ENCODE measurements around the gene PARD3.

PARD3 gene

GRCh38 chr10:34206935-34207268 is 608.2 kb downstream of the PARD3 start:
- DNase-seq (ENCODE audit: low read depth in 2 of 2) = no peak
- TF ChIP-seq, protein P1, sequence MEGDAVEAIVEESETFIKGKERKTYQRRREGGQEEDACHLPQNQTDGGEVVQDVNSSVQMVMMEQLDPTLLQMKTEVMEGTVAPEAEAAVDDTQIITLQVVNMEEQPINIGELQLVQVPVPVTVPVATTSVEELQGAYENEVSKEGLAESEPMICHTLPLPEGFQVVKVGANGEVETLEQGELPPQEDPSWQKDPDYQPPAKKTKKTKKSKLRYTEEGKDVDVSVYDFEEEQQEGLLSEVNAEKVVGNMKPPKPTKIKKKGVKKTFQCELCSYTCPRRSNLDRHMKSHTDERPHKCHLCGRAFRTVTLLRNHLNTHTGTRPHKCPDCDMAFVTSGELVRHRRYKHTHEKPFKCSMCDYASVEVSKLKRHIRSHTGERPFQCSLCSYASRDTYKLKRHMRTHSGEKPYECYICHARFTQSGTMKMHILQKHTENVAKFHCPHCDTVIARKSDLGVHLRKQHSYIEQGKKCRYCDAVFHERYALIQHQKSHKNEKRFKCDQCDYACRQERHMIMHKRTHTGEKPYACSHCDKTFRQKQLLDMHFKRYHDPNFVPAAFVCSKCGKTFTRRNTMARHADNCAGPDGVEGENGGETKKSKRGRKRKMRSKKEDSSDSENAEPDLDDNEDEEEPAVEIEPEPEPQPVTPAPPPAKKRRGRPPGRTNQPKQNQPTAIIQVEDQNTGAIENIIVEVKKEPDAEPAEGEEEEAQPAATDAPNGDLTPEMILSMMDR (IDR thresholded peaks at IDR 0.05; ENCODE audit: low read depth, low read length) = no peak

GRCh38 chr10:34206078-34206934 is 608.8 kb downstream of the PARD3 start:
- no peak for DNase-seq (ENCODE audit: low read depth in 2 of 2)
- TF ChIP-seq, protein P1 (IDR thresholded peaks at IDR 0.05; ENCODE audit: low read depth, low read length) = no peak
- H3K4me3 ChIP-seq (replicated peaks in 1 of 2; ENCODE audit: low read depth in 2 of 2, low read length in 2 of 2) = no peak overlapping the region

More at GRCh38 chr10:34206935-34207268, 608.2 kb downstream of the PARD3 start:
- no peak overlapping the region for H3K4me3 ChIP-seq (replicated peaks in 1 of 2; ENCODE audit: low read depth in 2 of 2, low read length in 2 of 2)

- no peak for DNase-seq (ENCODE audit: low read depth in 2 of 2)
- H3K4me3 ChIP-seq (replicated peaks in 1 of 2; ENCODE audit: low read depth in 2 of 2, low read length in 2 of 2) = no peak overlapping the region
- TF ChIP-seq, protein P1 (IDR thresholded peaks at IDR 0.05; ENCODE audit: low read depth, low read length) = no peak
Measured at GRCh38 chr10:34205452-34205851, 609.6 kb downstream of the PARD3 start.

DNA sequence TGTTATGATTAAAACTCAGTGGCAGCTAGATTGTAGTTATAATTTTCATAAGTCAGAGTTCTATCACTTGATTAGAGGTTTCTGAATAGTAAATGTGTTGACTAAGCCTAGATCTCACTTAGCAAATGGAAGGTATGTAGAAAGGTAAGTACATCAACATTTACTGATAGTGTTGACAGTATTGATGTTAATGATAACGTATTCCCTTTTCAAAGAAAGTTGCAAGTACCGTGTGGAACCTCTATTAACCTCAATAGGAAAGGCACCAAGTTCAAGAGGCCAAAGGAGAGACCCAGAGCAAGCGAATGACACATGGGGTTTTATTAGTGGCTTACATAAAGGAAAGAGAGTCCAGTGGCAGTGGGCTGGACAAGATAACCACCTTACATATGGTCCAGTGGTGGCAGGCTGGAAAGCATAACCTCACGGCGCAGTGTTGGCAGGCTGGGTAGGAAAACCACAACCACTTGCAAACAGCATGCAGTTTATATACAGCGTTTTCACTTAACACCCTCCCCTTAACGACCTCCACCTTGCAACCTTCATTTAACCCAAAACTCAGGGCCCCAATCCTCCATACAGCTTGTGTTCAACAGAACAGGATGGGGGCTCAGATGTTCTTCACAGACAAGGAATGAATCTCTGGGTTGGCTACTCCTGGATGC is 611.0 kb downstream of the PARD3 start:
- no peak for DNase-seq (ENCODE audit: low read depth in 2 of 2)
- TF ChIP-seq, protein P1 (IDR thresholded peaks at IDR 0.05; ENCODE audit: low read depth, low read length) = no peak
- H3K4me3 ChIP-seq (replicated peaks in 1 of 2; ENCODE audit: low read depth in 2 of 2, low read length in 2 of 2) = no peak overlapping the region

DNA sequence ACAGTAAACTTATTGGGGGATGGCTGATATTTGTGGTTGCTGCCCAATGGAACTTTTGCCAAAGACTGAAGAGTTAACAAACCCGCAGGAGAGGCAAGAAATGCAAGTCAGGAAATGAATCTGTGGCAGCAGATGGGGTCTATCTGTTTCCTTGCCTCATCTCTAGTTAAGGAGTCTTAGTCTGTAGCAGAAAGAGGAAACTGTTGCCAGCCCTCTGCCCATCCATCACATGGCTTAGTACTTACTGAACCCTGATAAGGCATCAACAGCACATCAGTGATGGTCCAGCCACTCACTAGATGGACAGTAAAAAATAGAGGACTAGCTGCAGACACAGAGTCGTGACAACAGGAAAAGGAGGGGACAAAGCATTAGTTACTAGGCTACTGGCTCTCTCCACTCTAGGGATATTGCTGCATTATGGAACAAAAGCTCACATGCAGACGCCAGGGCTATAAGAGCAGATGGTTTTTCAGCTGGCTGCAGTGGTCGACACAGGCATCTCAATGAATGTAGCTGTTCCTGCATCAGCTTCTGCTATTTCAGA is 614.7 kb downstream of the PARD3 start:
- TF ChIP-seq, protein P1 (IDR thresholded peaks at IDR 0.05; ENCODE audit: low read depth, low read length) = no peak
- no peak overlapping the region for H3K4me3 ChIP-seq (replicated peaks in 1 of 2; ENCODE audit: low read depth in 2 of 2, low read length in 2 of 2)
- DNase-seq (ENCODE audit: low read depth in 2 of 2) = peak in 1 of 2 donors; percentile 68

GRCh38 chr10:34198953-34199352 is 616.1 kb downstream of the PARD3 start:
- no peak overlapping the region for H3K4me3 ChIP-seq (replicated peaks in 1 of 2; ENCODE audit: low read depth in 2 of 2, low read length in 2 of 2)
- TF ChIP-seq, protein P1 (IDR thresholded peaks at IDR 0.05; ENCODE audit: low read depth, low read length) = no peak
- DNase-seq (ENCODE audit: low read depth in 2 of 2) = no peak
